H54 (cell line): Measurements from ENCODE around the gene CNTN5.
"Not testable (repeated sequence)": the region's sequence is repeated elsewhere in the genome, so short reads cannot be mapped to it uniquely, and the experiment has no call there.

Experiments used
- DNase-seq: peaks from one replicate; pipeline ENCODE4 v3.0.0; 2011; ENCODE audit warnings: low spot score, mixed read lengths; ENCODE audit not compliant: insufficient read length
- FAIRE-seq: peaks from 3 replicates; lab custom pipeline; 2011; peaks lifted over from hg19 to GRCh38; lab: Jason Lieb, UNC
- POLR2A ChIP-seq: IDR thresholded peaks from 2 replicates; pipeline ENCODE4 v1.6.1; 2011; ENCODE audit warnings: low read depth, mild to moderate bottlenecking, low read length

CNTN5 gene

GRCh38 chr11:99098751-99099150 is 78.0 kb downstream of the CNTN5 start:
- FAIRE-seq: no peak
- no peak for DNase-seq

DNA sequence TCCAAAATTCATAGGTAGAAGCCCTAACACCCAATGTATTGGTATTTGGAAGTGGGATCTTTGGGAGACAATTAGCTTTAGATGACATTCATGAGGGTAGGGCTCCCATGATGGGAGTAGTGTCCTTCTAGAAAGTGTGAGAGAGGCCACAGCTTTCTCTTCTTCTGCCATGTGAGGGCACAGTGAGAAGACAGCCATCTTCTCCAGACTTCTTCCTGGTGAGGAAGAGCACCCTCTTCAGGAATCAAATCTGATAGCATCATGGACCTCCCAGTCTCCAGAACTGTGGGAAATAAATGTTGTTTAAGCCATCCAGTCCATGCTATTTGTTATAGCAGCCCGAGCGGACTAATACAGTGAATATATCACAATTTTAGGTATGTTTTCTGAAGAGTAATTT is 96.9 kb downstream of the CNTN5 start:
- no peak for TF ChIP-seq POLR2A
- no peak for DNase-seq

More at GRCh38 chr11:99098751-99099150, 78.0 kb downstream of the CNTN5 start:
- TF ChIP-seq POLR2A: no peak

DNA sequence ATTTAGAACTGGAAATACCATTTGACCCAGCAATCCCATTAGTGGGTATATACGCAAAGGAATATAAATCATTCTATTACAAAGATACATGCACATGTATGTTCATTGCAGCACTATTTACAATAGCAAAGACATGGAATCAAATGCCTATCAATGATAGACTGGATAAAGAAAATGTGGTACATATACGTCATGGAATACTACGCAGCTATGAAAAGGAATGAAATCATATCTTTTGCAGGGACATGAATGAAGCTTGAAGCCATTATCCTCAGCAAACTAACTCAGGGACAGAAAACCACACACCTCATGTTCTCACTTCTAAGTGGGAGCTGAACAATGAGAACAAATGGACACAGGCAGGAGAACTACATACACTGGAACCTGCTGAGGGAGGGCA is 113.1 kb downstream of the CNTN5 start:
- DNase-seq, FAIRE-seq: not testable (repeated sequence)

More for the DNA sequence above, 96.9 kb downstream of the CNTN5 start:
- FAIRE-seq: no peak

DNA sequence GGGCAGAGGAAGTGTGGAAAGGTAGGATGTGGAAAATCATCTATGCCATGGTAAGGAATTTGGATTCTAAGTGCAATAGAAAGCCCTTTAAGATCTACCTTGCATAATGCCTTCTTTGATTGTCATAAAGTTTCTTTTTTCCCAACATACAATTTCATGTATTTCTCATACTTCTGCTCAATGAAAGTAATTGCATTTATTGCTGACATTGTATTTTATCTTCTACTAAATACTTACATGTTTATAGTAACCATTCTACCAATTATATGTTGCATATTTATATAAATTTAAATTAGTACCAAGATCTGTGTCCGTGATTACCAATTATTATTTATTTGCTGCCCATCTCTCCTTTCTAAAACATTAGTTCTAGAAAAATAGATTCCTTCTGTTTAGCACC is 114.8 kb downstream of the CNTN5 start:
- DNase-seq (no peak), FAIRE-seq (no peak)
- no peak for TF ChIP-seq POLR2A

GRCh38 chr11:99142237-99142636 is 121.5 kb downstream of the CNTN5 start:
- FAIRE-seq (no peak), DNase-seq (no peak)
- TF ChIP-seq POLR2A: no peak

DNA sequence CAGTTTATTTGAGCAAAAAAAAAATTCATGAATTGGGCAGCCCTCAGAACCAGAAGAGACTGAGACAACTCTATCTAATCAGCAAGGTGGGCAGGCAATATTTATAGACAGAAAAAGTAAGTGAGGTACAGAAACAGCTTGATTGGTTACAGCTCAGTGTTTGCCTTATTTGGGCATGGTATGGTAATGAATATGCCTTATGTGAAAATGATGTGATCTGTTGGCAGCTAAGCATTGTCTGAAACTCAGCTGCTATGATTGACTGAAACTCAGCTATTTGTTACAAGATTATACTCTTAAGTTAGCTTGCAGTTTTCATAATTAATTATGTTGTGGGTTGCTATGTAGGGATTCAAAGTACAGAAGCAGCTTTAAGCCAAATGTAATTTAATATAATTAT is 127.6 kb downstream of the CNTN5 start:
- TF ChIP-seq POLR2A: no peak
- FAIRE-seq (no peak), DNase-seq (no peak)

DNA sequence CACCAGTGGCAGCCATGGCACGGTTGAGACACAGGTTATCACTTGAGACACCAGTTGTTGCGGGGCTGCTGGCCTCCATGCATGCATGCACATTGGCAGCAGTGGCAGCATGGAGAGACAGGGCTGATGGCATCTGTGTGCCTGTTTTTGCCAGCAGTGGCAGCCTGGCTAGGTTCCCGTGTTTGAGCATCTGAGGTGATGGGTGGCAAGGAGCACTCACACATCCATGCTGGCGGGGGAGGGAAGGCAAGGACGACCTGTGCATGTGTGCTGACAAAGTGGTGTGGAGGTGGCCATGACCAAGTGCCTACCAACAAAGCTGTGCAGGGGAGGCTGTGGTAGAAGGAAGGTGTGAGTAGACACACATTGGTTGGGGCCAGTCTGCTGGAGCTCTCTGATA is 133.5 kb downstream of the CNTN5 start:
- no peak for DNase-seq
- no peak for TF ChIP-seq POLR2A
- FAIRE-seq: no peak

DNA sequence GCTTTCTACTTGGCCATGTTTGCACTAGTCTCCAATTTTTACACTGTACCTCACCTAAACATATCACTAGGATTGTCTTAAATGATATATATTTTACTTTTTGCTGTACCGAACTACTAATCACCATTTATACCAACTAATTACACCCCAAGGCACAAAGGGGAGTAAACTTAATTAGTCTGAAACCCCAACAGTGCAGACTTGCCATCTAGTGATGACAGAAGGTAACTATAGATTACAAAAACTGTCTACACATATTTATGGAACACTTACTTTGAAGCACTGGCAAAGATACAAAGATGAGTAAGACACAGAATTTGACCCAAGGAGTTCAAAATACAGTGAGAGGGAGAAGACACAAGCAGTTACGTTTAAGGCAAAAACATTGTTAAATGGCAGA is 139.7 kb downstream of the CNTN5 start:
- TF ChIP-seq POLR2A: no peak
- DNase-seq (no peak), FAIRE-seq (no peak)

- no peak for TF ChIP-seq POLR2A
- FAIRE-seq: no peak
- no peak for DNase-seq
These were observed 142.1 kb downstream of the CNTN5 start for GRCh38 chr11:99162819-99163218.

GRCh38 chr11:99170591-99170990 is 149.8 kb downstream of the CNTN5 start:
- TF ChIP-seq POLR2A: no peak
- FAIRE-seq: no peak
- DNase-seq: no peak

GRCh38 chr11:99171330-99171729 is 150.6 kb downstream of the CNTN5 start:
- no peak for FAIRE-seq
- no peak for TF ChIP-seq POLR2A

DNA sequence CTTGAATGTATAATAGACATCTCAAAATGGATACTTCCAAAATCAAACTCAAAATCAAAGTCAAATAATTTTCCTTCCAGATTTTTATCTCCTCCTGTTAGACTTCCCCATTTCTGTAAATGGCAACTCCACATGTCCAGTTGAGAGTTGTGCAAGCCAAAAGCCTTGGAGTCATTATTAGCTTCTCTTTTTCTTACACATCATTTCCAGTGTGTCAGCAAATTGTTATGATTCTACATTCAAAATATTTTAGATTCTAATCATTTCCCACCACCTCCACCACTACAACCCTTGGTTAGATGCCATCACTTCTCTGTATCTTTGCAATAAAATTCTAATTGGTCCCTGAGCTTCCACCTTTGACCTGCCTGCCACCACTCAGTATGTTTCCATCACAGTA is 155.7 kb downstream of the CNTN5 start:
- DNase-seq (no peak), FAIRE-seq (no peak)
- TF ChIP-seq POLR2A: no peak

More at GRCh38 chr11:99171330-99171729, 150.6 kb downstream of the CNTN5 start:
- no peak for DNase-seq

DNA sequence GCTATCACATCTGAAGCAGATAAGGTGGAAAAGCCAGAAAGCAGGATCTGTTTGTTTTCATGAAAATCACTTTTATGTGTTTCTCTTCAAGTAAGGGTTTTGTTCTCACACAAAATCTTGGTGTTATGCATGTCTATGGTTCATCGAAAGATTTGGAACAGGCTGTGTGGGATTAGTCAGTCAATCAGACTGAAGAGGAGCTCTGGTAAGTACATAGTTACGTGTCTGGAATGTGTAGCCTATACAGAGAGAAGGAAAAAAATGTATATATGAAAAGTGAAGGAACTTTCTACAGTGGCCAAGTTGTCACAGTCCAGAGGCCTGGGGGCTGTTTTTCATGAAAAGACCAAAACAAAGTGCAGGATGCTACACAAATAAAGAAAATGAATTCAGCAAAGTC is 156.7 kb downstream of the CNTN5 start:
- TF ChIP-seq POLR2A: no peak
- DNase-seq (no peak), FAIRE-seq (no peak)

DNA sequence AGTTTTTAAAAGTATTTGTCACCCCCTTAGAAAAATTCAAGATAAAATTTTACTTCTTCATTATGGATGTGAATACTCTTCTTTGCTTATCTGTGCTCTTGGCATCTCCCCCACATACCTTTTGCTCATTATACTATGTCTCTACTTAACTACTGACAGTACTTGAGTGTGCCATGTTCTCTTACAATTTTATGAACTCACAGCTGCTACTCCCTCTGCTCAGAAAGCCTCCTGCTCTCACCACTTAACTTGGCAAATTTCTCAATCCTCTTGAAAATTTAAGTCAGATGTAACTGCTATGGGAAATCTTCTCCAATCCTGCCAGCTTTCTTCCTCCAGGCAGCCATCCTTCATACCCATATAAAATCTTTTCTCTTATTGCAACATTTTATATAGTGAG is 163.4 kb downstream of the CNTN5 start:
- DNase-seq: no peak
- TF ChIP-seq POLR2A: no peak
- FAIRE-seq: no peak

DNA sequence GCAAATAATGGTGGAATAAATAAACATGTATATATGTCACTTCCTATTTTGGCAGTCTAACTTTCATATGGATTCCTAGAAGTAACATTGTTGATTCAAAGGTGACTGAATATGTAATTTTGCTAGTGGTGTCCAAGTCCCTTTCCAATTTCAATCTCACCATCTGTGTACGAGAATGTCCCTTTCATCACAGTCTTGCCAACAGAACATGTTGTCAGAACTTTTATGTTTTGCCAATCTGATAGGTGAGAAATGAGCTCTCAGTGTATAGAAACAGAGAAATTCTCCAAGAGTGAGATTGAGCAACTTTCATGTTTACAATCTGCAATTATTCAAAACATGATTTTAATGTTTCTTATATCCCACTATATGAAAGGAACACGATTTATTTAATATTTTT is 167.5 kb downstream of the CNTN5 start:
- no peak for TF ChIP-seq POLR2A
- DNase-seq: no peak
- FAIRE-seq: no peak

GRCh38 chr11:99192716-99193115 is 172.0 kb downstream of the CNTN5 start:
- no peak for TF ChIP-seq POLR2A
- DNase-seq (no peak), FAIRE-seq (no peak)
